ENCODE data around the gene ARL17B.
"Not testable (repeated sequence)": the region's sequence is repeated elsewhere in the genome, so short reads cannot be mapped to it uniquely, and the experiment has no call there.

The ARL17B gene

DNA sequence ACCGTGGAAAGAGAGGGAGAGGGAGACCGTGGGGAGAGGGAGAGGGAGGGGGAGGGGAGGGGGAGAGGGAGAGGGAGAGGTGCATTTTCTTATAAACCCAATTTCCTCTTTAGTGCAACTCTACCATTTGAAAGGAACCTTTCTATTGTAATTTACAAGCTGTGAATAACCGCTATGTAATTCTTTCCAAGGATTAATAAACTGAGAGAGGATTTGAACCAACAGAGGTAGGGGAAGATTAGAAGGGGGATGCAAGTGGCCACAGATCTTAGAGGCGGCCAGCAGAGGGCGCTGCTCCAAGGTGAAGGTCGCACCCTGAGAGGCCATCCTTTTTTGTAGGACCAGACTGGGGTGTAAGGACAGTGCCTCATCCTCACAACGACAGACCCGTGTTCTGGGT, 107.8 kb downstream of the ARL17B start:
- TF ChIP-seq, protein P1, sequence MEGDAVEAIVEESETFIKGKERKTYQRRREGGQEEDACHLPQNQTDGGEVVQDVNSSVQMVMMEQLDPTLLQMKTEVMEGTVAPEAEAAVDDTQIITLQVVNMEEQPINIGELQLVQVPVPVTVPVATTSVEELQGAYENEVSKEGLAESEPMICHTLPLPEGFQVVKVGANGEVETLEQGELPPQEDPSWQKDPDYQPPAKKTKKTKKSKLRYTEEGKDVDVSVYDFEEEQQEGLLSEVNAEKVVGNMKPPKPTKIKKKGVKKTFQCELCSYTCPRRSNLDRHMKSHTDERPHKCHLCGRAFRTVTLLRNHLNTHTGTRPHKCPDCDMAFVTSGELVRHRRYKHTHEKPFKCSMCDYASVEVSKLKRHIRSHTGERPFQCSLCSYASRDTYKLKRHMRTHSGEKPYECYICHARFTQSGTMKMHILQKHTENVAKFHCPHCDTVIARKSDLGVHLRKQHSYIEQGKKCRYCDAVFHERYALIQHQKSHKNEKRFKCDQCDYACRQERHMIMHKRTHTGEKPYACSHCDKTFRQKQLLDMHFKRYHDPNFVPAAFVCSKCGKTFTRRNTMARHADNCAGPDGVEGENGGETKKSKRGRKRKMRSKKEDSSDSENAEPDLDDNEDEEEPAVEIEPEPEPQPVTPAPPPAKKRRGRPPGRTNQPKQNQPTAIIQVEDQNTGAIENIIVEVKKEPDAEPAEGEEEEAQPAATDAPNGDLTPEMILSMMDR (IDR thresholded peaks at IDR 0.05) = peak; percentile 83
- H3K4me1 ChIP-seq (ENCODE audit: control insufficient read depth in 1 of 2, insufficient read depth in 1 of 2, low read depth in 1 of 2, low read length in 1 of 2); H3K4me3 ChIP-seq (ENCODE audit: low read depth in 1 of 2, low read length in 1 of 2); H3K9me3 ChIP-seq; H3K36me3 ChIP-seq; H3K27ac ChIP-seq: not testable (repeated sequence)
- peaks cover 12% of the 10 kb centered on the region for H3K27me3 ChIP-seq

DNA sequence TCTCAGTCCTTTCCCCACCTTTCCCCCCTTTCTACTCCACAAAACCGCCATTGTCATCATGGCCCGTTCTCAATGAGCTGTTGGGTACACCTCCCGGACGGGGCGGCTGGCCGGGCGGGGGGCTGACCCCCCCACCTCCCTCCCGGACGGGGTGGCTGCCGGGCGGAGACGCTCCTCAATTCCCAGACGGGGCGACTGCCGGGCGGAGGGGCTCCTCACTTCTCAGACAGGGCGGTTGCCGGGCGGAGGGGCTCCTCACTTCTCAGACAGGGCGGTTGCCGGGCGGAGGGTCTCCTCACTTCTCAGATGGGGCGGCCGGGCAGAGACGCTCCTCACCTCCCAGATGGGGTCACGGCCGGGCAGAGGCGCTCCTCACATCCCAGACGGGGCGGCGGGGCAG, 108.8 kb downstream of the ARL17B start:
- not testable (repeated sequence) for H3K27ac ChIP-seq; H3K4me3 ChIP-seq (ENCODE audit: low read depth in 1 of 2, low read length in 1 of 2); H3K9me3 ChIP-seq; H3K36me3 ChIP-seq; H3K4me1 ChIP-seq (ENCODE audit: control insufficient read depth in 1 of 2, insufficient read depth in 1 of 2, low read depth in 1 of 2, low read length in 1 of 2)
- peaks cover 12% of the 10 kb centered on the region for H3K27me3 ChIP-seq

DNA sequence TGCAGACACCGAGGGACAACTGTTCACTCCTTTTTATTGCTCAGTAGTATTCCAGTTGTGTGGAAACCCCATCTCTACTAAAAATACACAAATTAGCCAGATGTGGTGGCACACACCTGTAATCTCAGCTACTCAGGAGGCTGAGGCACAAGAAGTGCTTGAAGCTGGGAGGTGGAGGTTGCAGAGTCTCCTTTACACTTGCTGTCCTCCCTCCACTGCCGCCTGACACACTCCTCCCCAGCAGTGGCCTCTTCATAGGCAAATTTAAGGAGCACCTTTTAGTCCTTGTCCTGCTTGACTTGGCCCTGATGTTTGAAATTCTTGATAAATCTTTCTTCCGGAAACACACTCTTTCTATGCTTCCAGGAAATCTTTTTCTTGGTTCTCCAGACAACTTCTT, 112.4 kb downstream of the ARL17B start:
- H3K27ac ChIP-seq; H3K36me3 ChIP-seq; H3K4me3 ChIP-seq (ENCODE audit: low read depth in 1 of 2, low read length in 1 of 2); H3K9me3 ChIP-seq; H3K4me1 ChIP-seq (ENCODE audit: control insufficient read depth in 1 of 2, insufficient read depth in 1 of 2, low read depth in 1 of 2, low read length in 1 of 2): not testable (repeated sequence)
- peaks cover 15% of the 10 kb centered on the region for H3K27me3 ChIP-seq

DNA sequence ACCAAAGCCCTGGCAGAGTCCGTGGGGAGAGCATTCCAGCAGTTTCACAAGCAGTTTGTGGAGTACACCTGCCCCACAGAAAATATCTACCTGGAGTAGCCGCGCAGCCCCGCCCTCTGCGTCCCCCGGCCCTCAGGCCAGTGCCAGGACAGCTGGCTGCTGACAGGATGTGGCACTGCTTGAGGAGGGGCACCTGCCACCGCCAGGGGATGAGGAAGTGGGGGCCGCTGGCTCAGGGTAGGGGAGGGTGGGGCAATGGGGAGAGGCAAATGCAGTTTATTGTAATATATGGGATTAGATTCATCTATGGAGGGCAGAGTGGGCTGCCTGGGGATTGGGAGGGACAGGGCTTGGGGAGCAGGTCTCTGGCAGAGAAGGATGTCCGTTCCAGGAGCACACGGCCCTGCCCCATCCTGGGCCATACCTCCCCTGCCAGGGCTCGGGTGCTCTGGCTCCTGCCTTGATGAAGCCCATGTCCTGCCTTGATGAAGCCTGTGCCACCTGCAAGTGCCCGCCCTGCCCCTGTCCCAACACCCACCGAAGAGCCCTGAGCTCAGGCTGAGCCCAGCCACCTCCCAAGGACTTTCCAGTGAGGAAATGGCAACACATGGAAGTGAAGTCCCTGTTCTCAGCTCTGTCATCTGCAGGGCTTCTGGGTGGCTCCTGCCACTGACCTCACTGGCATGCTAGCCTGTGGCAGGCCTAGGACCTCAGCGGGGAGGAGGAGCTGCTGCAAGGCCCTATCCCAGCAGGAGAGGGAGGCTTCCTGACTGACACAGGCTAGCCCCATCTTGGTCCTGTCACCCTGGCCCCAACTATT, 116.4 kb downstream of the ARL17B start:
- not testable (repeated sequence) for H3K36me3 ChIP-seq; H3K4me1 ChIP-seq (ENCODE audit: control insufficient read depth in 1 of 2, insufficient read depth in 1 of 2, low read depth in 1 of 2, low read length in 1 of 2); H3K4me3 ChIP-seq (ENCODE audit: low read depth in 1 of 2, low read length in 1 of 2); H3K27ac ChIP-seq; H3K9me3 ChIP-seq
- H3K27me3 ChIP-seq = peaks cover 14% of the 10 kb centered on the region

DNA sequence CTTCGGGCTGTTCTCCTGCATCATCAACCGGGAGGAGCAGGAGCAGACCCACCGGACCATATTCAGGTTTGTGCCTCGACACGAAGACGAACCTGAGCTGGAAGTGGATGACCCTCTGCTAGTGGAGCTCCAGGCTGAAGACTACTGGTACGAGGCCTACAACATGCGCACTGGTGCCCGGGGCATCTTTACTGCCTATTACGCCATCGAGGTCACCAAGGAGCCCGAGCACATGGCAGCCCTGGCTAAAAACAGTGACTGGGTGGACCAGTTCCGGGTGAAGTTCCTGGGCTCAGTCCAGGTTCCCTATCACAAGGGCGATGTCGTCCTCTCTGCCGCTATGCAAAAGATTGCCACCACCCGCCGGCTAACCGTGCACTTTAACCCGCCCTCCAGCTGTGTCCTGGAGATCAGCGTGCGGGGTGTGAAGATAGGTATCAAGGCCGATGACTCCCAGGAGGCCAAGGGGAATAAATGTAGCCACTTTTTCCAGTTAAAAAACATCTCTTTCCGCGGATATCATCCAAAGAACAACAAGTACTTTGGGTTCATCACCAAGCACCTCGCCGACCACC, 117.1 kb downstream of the ARL17B start:
- not testable (repeated sequence) for H3K4me3 ChIP-seq (ENCODE audit: low read depth in 1 of 2, low read length in 1 of 2); H3K36me3 ChIP-seq; H3K27ac ChIP-seq; H3K9me3 ChIP-seq; H3K4me1 ChIP-seq (ENCODE audit: control insufficient read depth in 1 of 2, insufficient read depth in 1 of 2, low read depth in 1 of 2, low read length in 1 of 2); H3K27me3 ChIP-seq

DNA sequence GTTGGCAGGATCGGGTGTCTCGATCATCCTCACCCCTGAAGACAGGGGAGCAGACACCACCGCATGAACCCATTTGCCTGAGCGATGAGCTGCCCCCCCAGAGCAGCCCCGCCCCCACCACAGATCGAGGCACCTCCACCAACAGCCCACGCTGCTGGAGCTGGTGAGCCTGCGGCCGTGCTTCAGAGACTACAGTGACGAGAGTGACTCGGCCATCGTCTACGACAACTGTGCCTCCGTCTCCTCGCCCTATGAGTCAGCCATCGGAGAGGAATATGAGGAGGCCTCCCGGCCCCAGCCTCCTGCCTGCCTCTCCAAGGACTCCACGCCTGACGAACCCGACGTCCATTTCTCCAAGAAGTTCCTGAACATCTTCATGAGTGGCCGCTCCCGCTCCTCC, 117.6 kb downstream of the ARL17B start:
- not testable (repeated sequence) for H3K9me3 ChIP-seq; H3K27me3 ChIP-seq; H3K4me3 ChIP-seq (ENCODE audit: low read depth in 1 of 2, low read length in 1 of 2); H3K4me1 ChIP-seq (ENCODE audit: control insufficient read depth in 1 of 2, insufficient read depth in 1 of 2, low read depth in 1 of 2, low read length in 1 of 2); H3K36me3 ChIP-seq; H3K27ac ChIP-seq

DNA sequence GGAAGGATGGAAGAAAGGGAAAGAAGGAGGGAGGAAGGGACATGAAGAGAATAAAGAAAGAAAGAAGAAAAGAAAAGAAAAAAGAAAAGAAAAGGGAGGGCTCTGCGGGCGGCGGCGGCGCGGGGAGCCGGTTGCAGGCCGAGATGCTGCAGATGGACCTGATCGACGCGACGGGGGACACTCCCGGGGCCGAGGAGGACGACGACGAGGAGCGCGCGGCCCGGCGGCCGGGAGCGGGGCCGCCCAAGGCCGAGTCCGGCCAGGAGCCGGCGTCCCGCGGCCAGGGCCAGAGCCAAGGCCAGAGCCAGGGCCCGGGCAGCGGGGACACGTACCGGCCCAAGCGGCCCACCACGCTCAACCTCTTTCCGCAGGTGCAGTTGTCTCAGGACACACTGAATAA, 118.1 kb downstream of the ARL17B start:
- not testable (repeated sequence) for H3K9me3 ChIP-seq; H3K4me1 ChIP-seq (ENCODE audit: control insufficient read depth in 1 of 2, insufficient read depth in 1 of 2, low read depth in 1 of 2, low read length in 1 of 2)

GRCh38 chr17:46231359-46231758, 130.2 kb downstream of the ARL17B start:
- not testable (repeated sequence) for H3K27ac ChIP-seq; H3K36me3 ChIP-seq; H3K4me3 ChIP-seq (ENCODE audit: low read depth in 1 of 2, low read length in 1 of 2); H3K27me3 ChIP-seq; H3K9me3 ChIP-seq; H3K4me1 ChIP-seq (ENCODE audit: control insufficient read depth in 1 of 2, insufficient read depth in 1 of 2, low read depth in 1 of 2, low read length in 1 of 2)

More for the DNA sequence above, 118.1 kb downstream of the ARL17B start:
- H3K27ac ChIP-seq; H3K4me3 ChIP-seq (ENCODE audit: low read depth in 1 of 2, low read length in 1 of 2); H3K36me3 ChIP-seq; H3K27me3 ChIP-seq: not testable (repeated sequence)

- not testable (repeated sequence) for H3K36me3 ChIP-seq; H3K9me3 ChIP-seq; H3K27ac ChIP-seq; H3K27me3 ChIP-seq; H3K4me1 ChIP-seq (ENCODE audit: control insufficient read depth in 1 of 2, insufficient read depth in 1 of 2, low read depth in 1 of 2, low read length in 1 of 2)
- H3K4me3 ChIP-seq (ENCODE audit: low read depth in 1 of 2, low read length in 1 of 2) = peak overlapping the region; percentile 60 to 75
- TF ChIP-seq, protein P1 (IDR thresholded peaks at IDR 0.05) = peak; percentile 42
Observed at GRCh38 chr17:46225274-46225794, 136.2 kb downstream of the ARL17B start.

- not testable (repeated sequence) for H3K27me3 ChIP-seq; H3K9me3 ChIP-seq; H3K36me3 ChIP-seq; H3K27ac ChIP-seq; H3K4me1 ChIP-seq (ENCODE audit: control insufficient read depth in 1 of 2, insufficient read depth in 1 of 2, low read depth in 1 of 2, low read length in 1 of 2)
- H3K4me3 ChIP-seq (ENCODE audit: low read depth in 1 of 2, low read length in 1 of 2) = peak overlapping the region; percentile 60 to 75
Observed at GRCh38 chr17:46224864-46225263, 136.7 kb downstream of the ARL17B start.
